ENCODE measurements around the gene HSPBP1. TPM values are rescaled to one million over a fixed set of nuclear protein-coding genes. Genes with fewer than 3 reads are reported as not detected.

The HSPBP1 gene
- total RNA-seq, 1 experiment from 2014 or later: 63.0 TPM

GRCh38 chr19:55228015-55228391 lies 51.9 kb downstream of the HSPBP1 start:
- intact Hi-C loops (cut with micrococcal nuclease): no loop called here
- H2AFZ ChIP-seq (ENCODE audit: low read depth, low read length, poor library complexity, severe bottlenecking): no peak overlapping the region
- no peaks in the 10 kb centered on the region for H4K20me1 ChIP-seq (ENCODE audit: insufficient read depth)
- no peaks in the 10 kb centered on the region; the same call in 1 of the 2 replicates for H3K79me2 ChIP-seq (ENCODE audit: insufficient read depth, low read length)
- ATAC-seq: no peak
- H3K9me3 ChIP-seq (ENCODE audit: control insufficient read depth in 1 of 2, insufficient read depth in 1 of 2, low read depth in 1 of 2, low read length in 2 of 2): no peaks in the 10 kb centered on the region
- TF ChIP-seq ZFX (IDR thresholded peaks at IDR 0.05) (no peak), SP1 (IDR thresholded peaks at IDR 0.05; ENCODE audit: low read depth) (no peak), MAX (IDR thresholded peaks at IDR 0.05) (no peak), JUND (IDR thresholded peaks at IDR 0.05) (no peak), ZNF274 (IDR thresholded peaks at IDR 0.05; ENCODE audit: low read depth, low read length) (no peak), ZBTB33 (IDR thresholded peaks at IDR 0.05; ENCODE audit: extremely low read depth, insufficient replicate concordance, low read length) (no peak), REST (IDR thresholded peaks at IDR 0.05; ENCODE audit: low read depth) (no peak), SRF (IDR thresholded peaks at IDR 0.05; ENCODE audit: low read depth) (no peak), EZH2phosphoT487 (IDR thresholded peaks at IDR 0.05; ENCODE audit: borderline replicate concordance) (no peak), EZH2 (IDR thresholded peaks at IDR 0.05) (no peak), YY1 (IDR thresholded peaks at IDR 0.05; ENCODE audit: extremely low read depth, insufficient replicate concordance, low read depth, low read length) (no peak), POLR2AphosphoS5 (IDR thresholded peaks at IDR 0.05; ENCODE audit: low read depth, low read length) (no peak), TCF7L2 (IDR thresholded peaks at IDR 0.05; ENCODE audit: borderline replicate concordance, extremely low read depth, insufficient read depth, insufficient read length) (no peak), POLR2A (IDR thresholded peaks at IDR 0.05; ENCODE audit: borderline replicate concordance, extremely low read depth, insufficient read depth, insufficient read length) (no peak), EGR1 (IDR thresholded peaks at IDR 0.05; ENCODE audit: low read depth) (no peak)
- no peak overlapping the region for H3K4me3 ChIP-seq (replicated peaks in 1 of 2; ENCODE audit: low read depth in 1 of 2, low read length in 2 of 2)
- H3K9me2 ChIP-seq (ENCODE audit: insufficient read depth): no peaks in the 10 kb centered on the region
- RAD21 ChIA-PET (ENCODE audit: low non-redundant PET in 1 of 2, low total read pairs in 2 of 2, uncharacterized antibody in 2 of 2, unreplicated experiment in 2 of 2): no interaction called here
- CTCF ChIA-PET: no interaction called here
- POLR2A ChIA-PET: no interaction called here
- H3K4me2 ChIP-seq (ENCODE audit: low read length): no peak overlapping the region
- H3K27me3 ChIP-seq (ENCODE audit: insufficient read depth, low read length): no peaks in the 10 kb centered on the region
- no peak for DNase-seq (ENCODE audit: low read depth, low spot score)
- no peak overlapping the region for H3K9ac ChIP-seq (ENCODE audit: low read length)
- no peak overlapping the region for H3K27ac ChIP-seq (ENCODE audit: low read depth, low read length)
- no TSS peak for BruUV-seq (replicated peaks)
- no peaks in the 10 kb centered on the region for H3K4me1 ChIP-seq (ENCODE audit: control insufficient read depth in 1 of 2, insufficient read depth in 2 of 2, low read length in 2 of 2)
- H3K36me3 ChIP-seq (ENCODE audit: control insufficient read depth in 1 of 2, insufficient read depth in 2 of 2, low read length in 2 of 2): peaks cover 0 to 16% of the 10 kb centered on the region in 2 experiments; a peak in 1 of 4 replicates
